ENCODE measurements around the gene RASGRP1. TPM values are rescaled to one million over a fixed set of nuclear protein-coding genes. Genes with fewer than 3 reads are reported as not detected.
A peak's percentile ranks its signal among the peaks of the same experiment; 100 is the strongest.

The RASGRP1 gene
- total and polyA plus RNA-seq, 2 donors (not counting 1 experiment from before 2014, with no cell fraction given), result 17.7 to 24.7 TPM

DNA sequence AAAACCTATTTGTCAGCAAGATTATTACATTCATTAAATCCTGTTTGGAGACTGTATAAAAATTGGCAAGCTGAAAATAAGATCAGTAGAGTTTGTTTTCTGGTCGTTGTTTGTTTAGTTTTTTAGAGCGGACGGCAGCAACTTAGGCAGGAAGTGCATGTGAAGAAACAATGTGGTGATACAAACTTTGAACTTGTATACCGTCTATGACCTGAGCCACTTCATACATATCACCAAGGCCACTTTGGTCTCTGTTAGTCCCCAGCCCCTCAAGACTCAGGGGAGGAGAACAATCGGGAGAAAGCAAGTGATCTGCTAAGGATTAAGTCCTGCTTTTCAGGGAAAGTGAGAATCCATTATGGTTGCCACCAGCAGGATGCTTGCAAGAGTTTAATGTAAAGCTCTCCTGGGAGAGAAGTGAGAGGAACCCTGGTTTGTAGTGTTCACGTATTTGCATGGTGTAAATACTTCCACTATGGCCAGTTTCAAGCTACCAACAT, 31.1 kb downstream of the RASGRP1 start:
- Mint-ChIP-seq H3K27me3 (no peaks in the 10 kb centered on the region), H3K27ac (peak overlapping the region; percentile 2), H3K9me3 (ENCODE audit: insufficient read depth) (no peaks in the 10 kb centered on the region), H3K4me1 (peaks cover 24% of the 10 kb centered on the region), H3K4me3 (no peak overlapping the region)
- DNase-seq (no peak), ATAC-seq (ENCODE audit: low read depth) (no peak)
- intact Hi-C loops (cut with micrococcal nuclease), result no loop called here
- no peak overlapping the region for H3K4me2 ChIP-seq (replicated peaks; ENCODE audit: low read depth, low read length, poor library complexity, severe bottlenecking)
- CTCF ChIA-PET, result interaction anchor here (0.8 to 1.1 kb wide), 2 partner anchors 52 to 93 kb away, joined by 3 read pairs; no protein-coding TSS in a partner anchor
- H3K9me3 ChIP-seq (ENCODE audit: control extremely low read depth in 1 of 3, control insufficient read depth in 2 of 3, insufficient read depth in 1 of 3, low read length in 2 of 3), result no peaks in the 10 kb centered on the region
- no peak overlapping the region for H3K27ac ChIP-seq (ENCODE audit: low read length in 2 of 2)
- H2AFZ ChIP-seq (ENCODE audit: insufficient read depth, low read depth, low read length, poor library complexity, severe bottlenecking), result no peak overlapping the region
- H4K20me1 ChIP-seq (ENCODE audit: control insufficient read depth, insufficient read depth, low read length, poor library complexity, severe bottlenecking), result peaks cover 52% of the 10 kb centered on the region
- no peak overlapping the region for H3K4me3 ChIP-seq (ENCODE audit: control extremely low read depth in 1 of 5, extremely low read depth in 1 of 5, insufficient read depth in 1 of 5, low read depth in 2 of 5, low read length in 4 of 5)
- peaks cover 80% of the 10 kb centered on the region for H3K79me2 ChIP-seq (ENCODE audit: control insufficient read depth, insufficient read depth, low read length)
- H3K9ac ChIP-seq (ENCODE audit: low read length), result no peak overlapping the region
- 89% methylated on average over 1 of the region's 6 CpGs for WGBS (ENCODE audit: insufficient coverage)
- POLR2A ChIA-PET, result no interaction called here
- no peaks in the 10 kb centered on the region for H3K27me3 ChIP-seq (replicated peaks in 1 of 4; ENCODE audit: control extremely low read depth in 1 of 4, control insufficient read depth in 3 of 4, insufficient read depth in 4 of 4, low read length in 3 of 4)
- H3K4me1 ChIP-seq (ENCODE audit: control insufficient read depth in 2 of 2, insufficient read depth in 2 of 2, low read length in 2 of 2), result peaks cover 0 to 3% of the 10 kb centered on the region in 2 donors
- TF ChIP-seq EZH2 (IDR thresholded peaks at IDR 0.05; ENCODE audit: borderline replicate concordance, insufficient read depth, low read depth, low read length, poor library complexity, severe bottlenecking), result no peak
- TF ChIP-seq, protein P1, sequence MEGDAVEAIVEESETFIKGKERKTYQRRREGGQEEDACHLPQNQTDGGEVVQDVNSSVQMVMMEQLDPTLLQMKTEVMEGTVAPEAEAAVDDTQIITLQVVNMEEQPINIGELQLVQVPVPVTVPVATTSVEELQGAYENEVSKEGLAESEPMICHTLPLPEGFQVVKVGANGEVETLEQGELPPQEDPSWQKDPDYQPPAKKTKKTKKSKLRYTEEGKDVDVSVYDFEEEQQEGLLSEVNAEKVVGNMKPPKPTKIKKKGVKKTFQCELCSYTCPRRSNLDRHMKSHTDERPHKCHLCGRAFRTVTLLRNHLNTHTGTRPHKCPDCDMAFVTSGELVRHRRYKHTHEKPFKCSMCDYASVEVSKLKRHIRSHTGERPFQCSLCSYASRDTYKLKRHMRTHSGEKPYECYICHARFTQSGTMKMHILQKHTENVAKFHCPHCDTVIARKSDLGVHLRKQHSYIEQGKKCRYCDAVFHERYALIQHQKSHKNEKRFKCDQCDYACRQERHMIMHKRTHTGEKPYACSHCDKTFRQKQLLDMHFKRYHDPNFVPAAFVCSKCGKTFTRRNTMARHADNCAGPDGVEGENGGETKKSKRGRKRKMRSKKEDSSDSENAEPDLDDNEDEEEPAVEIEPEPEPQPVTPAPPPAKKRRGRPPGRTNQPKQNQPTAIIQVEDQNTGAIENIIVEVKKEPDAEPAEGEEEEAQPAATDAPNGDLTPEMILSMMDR (IDR thresholded peaks at IDR 0.05), result no peak
- peaks cover 0 to 25% of the 10 kb centered on the region in 2 experiments for H3K36me3 ChIP-seq (replicated peaks in 1 of 2; ENCODE audit: control extremely low read depth in 1 of 2, control insufficient read depth in 1 of 2, extremely low read depth in 1 of 2, insufficient read depth in 2 of 2, low read length in 1 of 2)

GRCh38 chr15:38532728-38533127, 31.9 kb downstream of the RASGRP1 start:
- H3K4me2 ChIP-seq (replicated peaks; ENCODE audit: low read depth, low read length, poor library complexity, severe bottlenecking), result no peak overlapping the region
- H3K9ac ChIP-seq (ENCODE audit: low read length), result no peak overlapping the region
- no peak for ATAC-seq (ENCODE audit: low read depth)
- no peak overlapping the region for H3K4me3 ChIP-seq (ENCODE audit: control extremely low read depth in 1 of 5, extremely low read depth in 1 of 5, insufficient read depth in 1 of 5, low read depth in 2 of 5, low read length in 4 of 5)
- POLR2A ChIA-PET, result no interaction called here
- H3K4me1 ChIP-seq (ENCODE audit: control insufficient read depth in 2 of 2, insufficient read depth in 2 of 2, low read length in 2 of 2), result peaks cover 0 to 3% of the 10 kb centered on the region in 2 donors
- H3K9me3 ChIP-seq (ENCODE audit: control extremely low read depth in 1 of 3, control insufficient read depth in 2 of 3, insufficient read depth in 1 of 3, low read length in 2 of 3), result no peaks in the 10 kb centered on the region
- peaks cover 0 to 25% of the 10 kb centered on the region in 2 experiments for H3K36me3 ChIP-seq (replicated peaks in 1 of 2; ENCODE audit: control extremely low read depth in 1 of 2, control insufficient read depth in 1 of 2, extremely low read depth in 1 of 2, insufficient read depth in 2 of 2, low read length in 1 of 2)
- peaks cover 80% of the 10 kb centered on the region for H3K79me2 ChIP-seq (ENCODE audit: control insufficient read depth, insufficient read depth, low read length)
- Mint-ChIP-seq H3K4me1 (peaks cover 18% of the 10 kb centered on the region), H3K4me3 (no peak overlapping the region), H3K27me3 (no peaks in the 10 kb centered on the region), H3K9me3 (ENCODE audit: insufficient read depth) (no peaks in the 10 kb centered on the region), H3K27ac (no peak overlapping the region)
- CTCF ChIA-PET, result no interaction called here
- H3K27me3 ChIP-seq (replicated peaks in 1 of 4; ENCODE audit: control extremely low read depth in 1 of 4, control insufficient read depth in 3 of 4, insufficient read depth in 4 of 4, low read length in 3 of 4), result no peaks in the 10 kb centered on the region
- no peak for TF ChIP-seq EZH2 (IDR thresholded peaks at IDR 0.05; ENCODE audit: borderline replicate concordance, insufficient read depth, low read depth, low read length, poor library complexity, severe bottlenecking)
- TF ChIP-seq, protein P1 (IDR thresholded peaks at IDR 0.05), result no peak
- H4K20me1 ChIP-seq (ENCODE audit: control insufficient read depth, insufficient read depth, low read length, poor library complexity, severe bottlenecking), result peaks cover 52% of the 10 kb centered on the region
- H3K27ac ChIP-seq (ENCODE audit: low read length in 2 of 2), result no peak overlapping the region
- WGBS (ENCODE audit: insufficient coverage), result 94% methylated on average over 3 of the region's 3 CpGs
- intact Hi-C loops (cut with micrococcal nuclease), result no loop called here
- DNase-seq, result no peak
- H2AFZ ChIP-seq (ENCODE audit: insufficient read depth, low read depth, low read length, poor library complexity, severe bottlenecking), result no peak overlapping the region

All from B cell (primary cell).